KOPT-K1 (cell line): Measurements from ENCODE around the gene IGF1R.

Source experiments
- H3K27ac ChIP-seq: fragments of 200-600 bp; sonication (generic); 2 replicates; pipeline ENCODE4 v1.5.1; 2016; ENCODE audit warnings: antibody characterized with exemption, mild to moderate bottlenecking, low read depth, low read length; ENCODE audit not compliant: poor library complexity, severe bottlenecking
- H3K36me3 ChIP-seq: fragments of 200-600 bp; sonication (generic); 2 replicates; pipeline ENCODE4 v1.5.1; 2017; ENCODE audit warnings: antibody characterized with exemption, mild to moderate bottlenecking, low read length, moderate library complexity; ENCODE audit not compliant: insufficient read depth
- H3K9me3 ChIP-seq: fragments of 200-600 bp; sonication (generic); 2 replicates; pipeline ENCODE4 v1.5.1; 2017; ENCODE audit warnings: antibody characterized with exemption, low read length, mild to moderate bottlenecking; ENCODE audit not compliant: insufficient read depth, poor library complexity, severe bottlenecking

Gene IGF1R

DNA sequence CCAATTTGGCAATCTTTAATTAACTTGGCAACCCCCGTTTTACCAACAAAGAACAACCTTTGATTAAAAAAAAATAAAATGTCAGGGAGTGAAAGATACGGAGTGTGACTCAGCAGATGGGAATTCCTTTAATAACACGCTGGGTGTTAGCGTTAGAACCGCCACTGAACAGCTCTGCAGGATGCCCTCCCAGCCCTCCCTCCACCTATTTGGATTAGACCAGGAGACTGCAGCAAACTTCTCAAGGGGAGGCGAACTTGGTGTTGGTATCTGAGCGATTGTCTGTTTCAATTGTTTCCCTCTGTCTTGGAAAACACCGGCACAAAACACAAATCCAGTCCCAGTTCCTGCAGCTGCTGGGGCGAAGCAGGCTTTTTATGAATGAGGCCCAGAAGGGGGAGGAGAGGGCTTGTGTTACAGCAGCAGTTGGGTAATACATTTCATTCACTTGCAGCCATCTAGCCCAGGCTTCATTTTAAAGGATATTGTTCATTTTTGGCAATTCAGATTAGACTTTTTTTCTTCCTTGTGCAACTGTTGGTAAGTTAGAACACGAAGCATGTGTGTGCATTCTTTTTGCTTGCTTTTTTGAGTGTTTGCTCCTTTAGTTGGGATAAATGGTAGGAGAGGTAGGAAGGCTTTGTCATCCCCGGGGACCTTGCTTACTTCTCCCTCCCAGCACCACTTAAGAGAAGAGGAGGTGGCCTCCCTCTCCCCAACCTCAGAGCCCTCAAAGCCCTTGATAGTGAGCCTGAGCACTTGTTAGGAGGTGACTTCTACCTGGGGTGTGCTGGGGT lies 152.3 kb downstream of the IGF1R start:
- Histone ChIP-seq H3K27ac (peak overlapping the region; percentile 43), H3K9me3 (no peaks in the 10 kb centered on the region), H3K36me3 (no peaks in the 10 kb centered on the region)

DNA sequence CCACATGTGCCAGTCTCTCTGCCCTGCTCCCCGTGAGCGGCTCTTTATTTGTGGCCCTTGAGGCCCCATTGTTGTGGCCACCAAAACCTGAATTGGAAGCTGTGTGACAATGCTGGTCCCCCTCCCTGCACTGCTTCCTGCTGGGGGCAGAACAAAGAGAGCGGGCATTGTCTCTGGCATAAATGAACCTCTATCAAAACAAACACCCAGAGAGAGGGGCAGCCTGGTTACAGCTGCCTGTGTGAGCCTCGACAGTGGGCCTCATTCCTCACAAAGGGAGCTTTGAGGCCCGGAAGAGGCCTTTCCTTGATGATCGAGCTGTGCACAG lies 152.9 kb downstream of the IGF1R start:
- Histone ChIP-seq H3K36me3 (no peaks in the 10 kb centered on the region), H3K27ac (peak overlapping the region; percentile 43), H3K9me3 (no peaks in the 10 kb centered on the region)

DNA sequence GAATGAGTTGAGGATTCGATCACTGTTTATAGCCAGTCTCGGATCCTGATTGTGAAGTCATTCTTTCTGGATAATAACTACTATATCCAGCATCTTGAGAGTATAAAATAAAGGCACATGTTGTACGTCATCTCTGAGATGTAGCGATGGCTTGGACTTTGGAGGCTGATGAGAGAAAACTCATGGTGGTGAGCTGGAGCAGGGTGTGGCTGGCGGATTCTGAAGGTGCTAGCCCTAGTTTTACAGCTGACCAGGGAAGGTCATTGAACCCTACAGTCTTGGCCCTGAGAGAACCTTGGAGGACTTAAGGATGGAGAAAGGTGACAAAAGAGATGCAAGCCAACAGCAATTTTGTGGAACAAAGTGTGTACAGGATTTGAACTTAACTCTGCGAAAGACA lies 153.8 kb downstream of the IGF1R start:
- H3K36me3 ChIP-seq, result no peaks in the 10 kb centered on the region
- H3K9me3 ChIP-seq, result no peaks in the 10 kb centered on the region
- no peak overlapping the region for H3K27ac ChIP-seq

DNA sequence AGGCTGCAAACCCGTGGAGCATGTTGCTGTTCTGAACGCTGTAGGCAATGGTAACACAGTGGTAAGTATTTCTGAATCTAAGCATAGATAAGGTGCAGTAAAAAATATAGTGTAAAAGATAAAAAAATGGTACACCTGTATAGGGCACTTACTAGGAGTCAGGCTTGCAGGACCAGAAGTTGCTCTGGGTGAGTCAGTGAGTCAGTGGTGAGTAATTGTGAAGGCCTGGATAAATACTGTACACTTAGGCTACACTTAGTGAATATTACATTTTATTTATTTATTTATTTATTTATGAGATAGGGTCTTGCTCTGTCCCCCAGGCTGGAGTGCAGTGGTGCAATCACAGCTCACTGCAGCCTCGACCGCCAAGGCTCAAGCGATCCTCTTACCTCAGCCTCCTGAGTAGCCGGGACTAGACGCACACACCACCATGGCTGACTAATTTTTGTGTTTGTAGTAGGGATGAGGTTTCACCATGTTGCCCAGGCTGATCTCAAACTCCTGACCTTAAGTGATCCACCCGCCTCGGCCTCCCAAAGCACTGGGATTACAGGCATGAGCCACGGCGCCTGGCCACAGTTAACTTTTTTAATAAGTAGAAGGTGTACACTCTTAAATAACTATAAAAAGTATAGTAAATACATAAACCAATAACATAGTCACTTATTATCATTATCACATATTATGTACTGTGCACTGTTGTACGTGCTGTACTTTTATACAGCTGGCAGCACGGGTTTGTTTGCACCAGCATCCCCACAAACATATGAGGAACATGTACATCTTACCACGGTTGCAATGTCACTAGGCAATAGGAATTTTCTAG lies 155.1 kb downstream of the IGF1R start:
- Histone ChIP-seq H3K36me3 (no peaks in the 10 kb centered on the region), H3K27ac (no peak overlapping the region), H3K9me3 (no peaks in the 10 kb centered on the region)

GRCh38 chr15:98804057-98804380 lies 155.7 kb downstream of the IGF1R start:
- Histone ChIP-seq H3K36me3 (no peaks in the 10 kb centered on the region), H3K27ac (no peak overlapping the region)

GRCh38 chr15:98805434-98806274 lies 157.3 kb downstream of the IGF1R start:
- H3K27ac ChIP-seq, result no peak overlapping the region
- H3K36me3 ChIP-seq, result no peaks in the 10 kb centered on the region
- no peaks in the 10 kb centered on the region for H3K9me3 ChIP-seq

More at GRCh38 chr15:98804057-98804380, 155.7 kb downstream of the IGF1R start:
- H3K9me3 ChIP-seq, result no peaks in the 10 kb centered on the region

DNA sequence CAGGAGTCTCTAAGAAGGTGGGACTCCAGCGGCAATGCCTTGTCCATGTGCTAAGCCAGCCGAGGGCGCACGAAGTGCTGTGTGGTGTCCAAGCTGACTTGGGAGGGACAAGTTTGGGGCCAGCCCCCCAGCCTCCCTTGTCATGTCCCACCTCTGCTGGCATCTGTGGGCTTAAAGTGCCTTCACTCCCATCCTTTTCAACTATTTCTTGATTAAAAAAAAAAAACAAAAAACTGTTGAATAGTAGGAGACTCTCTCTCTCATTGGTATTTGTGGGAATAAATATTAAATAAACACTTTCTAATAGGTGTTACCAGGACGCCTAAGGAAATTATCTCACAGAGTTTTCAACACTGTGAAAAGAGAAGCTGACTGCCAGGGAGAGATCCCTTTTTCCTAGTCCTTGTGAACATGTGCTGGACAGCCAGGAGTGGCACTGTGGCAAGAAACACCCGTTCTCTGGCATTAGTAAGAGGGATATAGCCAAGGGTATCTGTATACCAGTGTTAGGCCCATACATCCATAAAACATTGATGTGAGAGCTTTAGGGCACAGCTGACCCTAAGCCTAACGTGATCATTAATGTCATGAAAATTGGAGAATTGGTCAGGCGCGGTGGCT lies 158.0 kb downstream of the IGF1R start:
- no peaks in the 10 kb centered on the region for H3K9me3 ChIP-seq
- no peaks in the 10 kb centered on the region for H3K36me3 ChIP-seq

GRCh38 chr15:98807262-98807661 lies 158.9 kb downstream of the IGF1R start:
- Histone ChIP-seq H3K27ac (no peak overlapping the region), H3K36me3 (no peaks in the 10 kb centered on the region)

More for the DNA sequence above, 158.0 kb downstream of the IGF1R start:
- H3K27ac ChIP-seq, result no peak overlapping the region

DNA sequence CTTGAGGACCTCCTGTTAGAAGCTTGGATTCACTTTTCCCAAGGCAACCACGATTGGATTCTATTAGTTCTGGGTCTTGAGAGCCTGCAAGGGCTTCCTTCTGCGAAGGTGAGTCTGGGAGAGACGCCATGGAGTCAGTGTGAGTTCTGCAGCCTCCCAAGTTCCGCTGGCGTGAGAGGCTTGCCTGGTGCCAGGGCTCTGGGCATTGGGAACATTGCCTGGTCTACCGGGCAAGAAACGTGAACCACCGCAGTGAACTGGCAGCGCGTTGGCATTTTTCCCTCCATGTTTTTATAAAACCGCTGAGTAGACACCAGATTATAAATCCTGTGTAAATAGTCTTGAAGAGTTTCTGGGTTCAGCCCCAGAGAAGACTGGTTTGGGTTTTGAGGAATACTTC lies 160.9 kb downstream of the IGF1R start:
- H3K9me3 ChIP-seq, result no peaks in the 10 kb centered on the region
- no peak overlapping the region for H3K27ac ChIP-seq
- no peaks in the 10 kb centered on the region for H3K36me3 ChIP-seq

More at GRCh38 chr15:98807262-98807661, 158.9 kb downstream of the IGF1R start:
- H3K9me3 ChIP-seq, result no peaks in the 10 kb centered on the region

- H3K9me3 ChIP-seq, result no peaks in the 10 kb centered on the region
- H3K36me3 ChIP-seq, result no peaks in the 10 kb centered on the region
- no peak overlapping the region for H3K27ac ChIP-seq
These were observed 164.5 kb downstream of the IGF1R start for GRCh38 chr15:98812716-98813446.

- H3K9me3 ChIP-seq, result no peaks in the 10 kb centered on the region
- no peaks in the 10 kb centered on the region for H3K36me3 ChIP-seq
- no peak overlapping the region for H3K27ac ChIP-seq
These were observed 165.6 kb downstream of the IGF1R start for GRCh38 chr15:98813951-98814350.

- no peak overlapping the region for H3K27ac ChIP-seq
These were observed 166.9 kb downstream of the IGF1R start for GRCh38 chr15:98815207-98815606.

DNA sequence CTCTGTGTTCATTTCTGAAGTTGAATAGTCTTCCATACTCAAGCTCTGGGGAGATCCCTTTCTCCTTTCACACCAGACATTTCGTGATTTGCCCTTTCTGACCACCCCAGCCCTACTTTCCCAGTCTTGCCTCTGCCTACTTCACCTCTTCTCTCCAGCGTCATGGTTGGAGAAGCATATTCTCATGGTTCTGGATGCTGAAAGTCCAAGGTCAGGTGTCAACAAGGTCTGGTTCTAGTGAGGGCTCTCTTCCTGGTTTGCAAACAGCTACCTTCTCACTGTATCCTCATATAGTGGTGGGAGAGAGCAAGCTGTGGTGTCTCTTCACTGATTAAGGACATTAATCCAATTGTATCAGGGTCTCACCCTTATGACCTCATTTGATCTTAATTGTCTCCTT lies 169.4 kb downstream of the IGF1R start:
- H3K9me3 ChIP-seq, result no peaks in the 10 kb centered on the region
- no peak overlapping the region for H3K27ac ChIP-seq
- H3K36me3 ChIP-seq, result no peaks in the 10 kb centered on the region

More at GRCh38 chr15:98815207-98815606, 166.9 kb downstream of the IGF1R start:
- Histone ChIP-seq H3K36me3 (no peaks in the 10 kb centered on the region), H3K9me3 (no peaks in the 10 kb centered on the region)

DNA sequence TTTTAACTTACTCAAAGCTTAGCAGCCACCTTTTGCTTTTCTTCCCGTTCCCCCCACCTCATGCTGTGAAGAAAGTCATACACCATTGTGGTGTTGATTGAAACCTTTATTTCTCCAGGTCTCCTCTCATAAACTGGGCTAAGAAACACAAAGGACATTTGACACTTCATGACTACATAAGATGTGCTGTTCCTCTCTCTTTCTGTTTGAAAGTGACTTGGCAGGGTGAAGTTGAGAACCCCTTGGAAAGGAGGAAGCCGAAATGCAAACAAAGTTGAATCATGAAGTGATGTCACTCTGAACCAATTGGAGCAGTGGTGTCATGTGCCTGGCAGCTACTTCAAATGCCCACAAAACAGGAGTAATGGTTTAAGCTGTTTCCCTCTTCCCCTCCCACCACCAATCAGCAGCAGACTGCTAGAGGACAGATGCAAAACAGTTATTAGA lies 174.7 kb downstream of the IGF1R start:
- no peak overlapping the region for H3K27ac ChIP-seq
- no peaks in the 10 kb centered on the region for H3K36me3 ChIP-seq
- no peaks in the 10 kb centered on the region for H3K9me3 ChIP-seq
